Right ventricle myocardium superior (tissue), 1 donor: Measurements from ENCODE around the gene MYO3B. TPM values are rescaled to one million over a fixed set of nuclear protein-coding genes. Genes with fewer than 3 reads are reported as not detected.
A peak's percentile ranks its signal among the peaks of the same experiment; 100 is the strongest.
"Not testable (repeated sequence)": the region's sequence is repeated elsewhere in the genome, so short reads cannot be mapped to it uniquely, and the experiment has no call there.

ENCODE experiments used
- ATAC-seq: fragments of 200-7000 bp; cut with Tn5 transposase; one replicate; pipeline ENCODE4 v1.9.1; 2020; ENCODE audit warnings: mild to moderate bottlenecking; ENCODE audit not compliant: poor library complexity
- DNase-seq: peaks from one replicate; pipeline ENCODE4 v3.0.0-alpha.2; 2020
- intact Hi-C: fragments of 100-400 bp; cut with DNase I; formaldehyde crosslinking; loops from one replicate; pipeline ENCODE4 v1.11.2; 2022
- total RNA-seq: library from RNA; stranded (reverse); fragmentation: NEBNext Ultra II Directional; extraction: Animal tissue kit (Norgen Biotek cat#: 25700); gene quantifications from one replicate; pipeline ENCODE4 v1.2.1, GENCODE V29; 2021
- donor health status: DM: no; HTN: yes; CAD: no; lungs with severe emphysema.

MYO3B gene
- total RNA-seq, 1 donor from 2014 or later = not detected

DNA sequence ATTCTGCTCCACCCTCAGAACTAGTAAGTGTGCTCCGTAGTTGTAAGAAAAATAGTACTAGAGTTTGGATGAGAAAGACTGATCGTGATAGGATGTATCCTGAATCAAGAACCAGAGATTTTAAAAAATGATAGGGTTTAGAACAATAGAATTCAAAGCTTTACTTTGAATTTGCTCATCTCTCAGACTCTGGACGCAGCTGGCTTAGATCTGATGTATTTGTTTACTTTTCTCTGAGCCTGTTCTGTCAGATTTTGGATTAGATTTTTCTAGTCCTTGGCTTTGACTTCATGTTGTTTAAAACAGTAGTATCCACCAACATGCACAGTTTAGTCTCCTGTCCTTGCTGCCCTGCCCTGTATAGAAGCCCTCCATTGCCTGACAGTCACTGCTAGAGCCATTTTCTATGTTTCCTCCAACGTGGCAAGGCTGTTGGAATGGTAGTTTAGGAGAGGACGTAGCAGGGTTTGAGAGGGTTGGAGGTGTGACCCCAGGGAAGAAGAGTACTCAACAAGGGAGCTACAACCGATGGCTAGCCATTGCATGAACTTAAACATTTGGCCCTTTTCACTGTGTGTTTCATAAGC, 92.4 kb downstream of the MYO3B start:
- ATAC-seq (no peak), DNase-seq (no peak)
- intact Hi-C loops = no loop called here

DNA sequence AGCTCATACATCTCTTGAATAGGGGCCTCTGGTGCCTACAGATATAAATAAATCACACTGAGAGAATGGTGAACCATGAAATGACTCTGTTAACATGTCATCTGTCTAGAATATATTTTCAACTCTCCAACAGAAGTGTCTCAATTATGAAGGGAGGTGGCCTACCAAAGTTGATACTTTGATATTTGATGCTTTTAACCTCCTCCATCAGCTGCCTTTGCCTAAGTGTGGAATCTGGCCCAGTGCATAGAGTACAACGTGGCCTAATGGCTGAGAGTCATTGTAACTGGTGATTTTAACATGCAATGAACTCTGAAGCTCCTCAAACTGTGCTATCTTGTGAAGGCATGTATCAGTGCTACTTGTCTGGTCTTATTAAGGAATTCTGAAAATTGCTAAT, 93.4 kb downstream of the MYO3B start:
- intact Hi-C loops = no loop called here
- peak; percentile 59 for ATAC-seq
- no peak for DNase-seq

DNA sequence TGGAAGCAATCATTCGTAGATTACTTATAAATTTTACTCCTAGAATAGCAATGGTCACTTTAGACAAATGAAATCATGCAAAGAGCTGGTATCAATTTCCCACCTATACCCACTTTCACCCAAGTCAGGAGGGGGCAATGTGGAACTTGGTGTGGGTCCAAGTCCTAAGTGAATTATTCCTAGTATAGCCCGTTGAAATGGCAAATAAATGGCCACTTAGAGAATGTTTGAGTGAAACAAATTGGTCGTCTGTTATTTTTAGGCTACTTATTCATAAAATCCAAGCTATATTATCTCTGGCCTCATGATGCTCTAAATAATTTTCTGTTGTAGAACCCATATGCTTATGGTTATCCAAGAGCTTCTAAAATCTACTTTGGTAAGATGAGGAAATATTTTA, 98.1 kb downstream of the MYO3B start:
- no peak for ATAC-seq
- intact Hi-C loops = no loop called here
- DNase-seq = no peak

DNA sequence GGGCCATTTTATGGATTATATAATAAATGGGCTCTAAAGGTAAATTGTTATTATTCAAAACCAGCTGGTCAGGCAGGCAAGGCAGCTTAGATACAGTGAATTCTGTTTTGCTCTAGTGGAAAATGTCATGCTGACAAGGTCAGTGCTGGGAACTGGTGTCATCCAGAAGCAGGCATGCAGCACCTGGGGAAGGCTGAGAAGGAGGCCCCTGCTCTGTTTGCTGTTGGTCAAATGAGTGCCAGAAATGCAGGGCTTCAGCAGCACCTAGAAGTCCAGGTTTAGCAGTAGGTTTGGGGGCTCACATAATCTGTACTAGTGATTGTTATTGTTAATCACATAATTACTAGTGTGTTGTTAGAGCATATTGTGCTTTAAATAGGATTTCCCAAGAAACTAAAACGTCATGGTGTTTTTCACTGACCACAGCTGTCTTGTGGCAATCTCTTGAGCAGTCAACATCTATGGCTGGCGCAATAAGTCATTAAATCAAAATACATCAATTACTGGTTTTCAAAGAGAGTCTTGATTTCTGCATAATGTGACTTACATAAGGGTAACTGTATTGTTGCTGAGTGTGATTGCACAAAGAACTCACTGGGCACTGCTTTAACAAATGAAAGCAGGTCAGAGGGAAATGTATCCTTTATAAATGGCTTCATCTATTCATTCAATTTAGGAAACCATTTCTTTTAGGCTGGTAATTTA, 99.1 kb downstream of the MYO3B start:
- no peak for ATAC-seq
- intact Hi-C loops = no loop called here
- DNase-seq = no peak

DNA sequence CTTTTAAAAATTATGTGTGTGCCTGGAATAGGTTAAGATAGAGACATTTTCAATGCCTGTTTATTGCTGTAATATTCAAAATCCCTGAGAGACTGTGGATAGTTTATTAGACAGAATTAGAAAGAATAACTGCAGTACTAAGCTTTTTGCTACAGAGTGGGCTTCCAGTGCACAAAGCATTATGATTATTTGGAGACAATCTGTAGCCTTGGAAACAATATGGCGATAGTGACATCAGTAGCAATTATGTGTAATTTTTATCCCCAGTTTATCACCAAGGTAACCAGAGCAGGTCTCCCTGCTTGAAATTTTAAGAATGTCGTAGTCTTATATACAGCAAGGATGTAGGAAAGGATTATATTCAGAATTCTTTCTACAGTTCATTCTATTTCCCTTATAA, 100.0 kb downstream of the MYO3B start:
- intact Hi-C loops = no loop called here
- DNase-seq (no peak), ATAC-seq (no peak)

DNA sequence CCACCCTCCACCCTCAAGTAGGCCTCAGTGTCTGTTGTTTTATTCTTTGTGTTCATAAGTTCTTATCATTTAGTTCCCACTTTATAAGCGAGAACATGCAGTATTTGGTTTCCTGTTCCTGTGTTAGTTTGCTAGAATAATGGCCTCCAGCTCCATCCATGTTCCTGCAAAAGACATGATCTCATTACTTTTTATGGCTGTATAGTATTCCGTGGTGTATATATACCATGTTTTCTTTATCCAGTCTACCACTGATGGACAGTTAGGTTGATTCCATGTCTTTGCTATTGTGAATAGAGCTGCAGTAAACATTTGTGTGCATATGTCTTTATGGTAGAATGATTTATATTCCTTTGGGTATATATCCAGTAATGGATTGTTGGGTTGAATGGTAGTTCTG, 101.7 kb downstream of the MYO3B start:
- ATAC-seq, DNase-seq, intact Hi-C loops: not testable (repeated sequence)

DNA sequence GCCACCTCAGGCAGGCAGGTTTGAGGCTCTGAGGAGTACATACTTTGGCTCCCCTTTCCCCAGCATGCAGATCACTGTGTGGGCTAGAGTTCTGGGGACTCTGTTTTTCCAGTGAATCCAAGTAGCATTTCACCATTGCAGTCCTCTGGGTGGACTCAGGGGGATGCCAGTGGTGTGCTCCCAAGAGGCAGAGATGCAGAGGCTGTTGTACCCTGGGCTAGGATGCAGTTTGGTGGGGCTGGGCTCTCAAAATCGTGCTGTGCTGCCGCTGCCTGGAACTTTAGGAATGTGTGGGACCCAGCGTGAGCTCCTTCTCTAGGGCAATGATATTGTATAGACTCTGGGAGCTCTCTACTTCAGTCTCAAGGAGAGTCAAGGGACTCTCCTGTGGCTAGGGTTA, 104.9 kb downstream of the MYO3B start:
- ATAC-seq = no peak
- no peak for DNase-seq
- intact Hi-C loops = no loop called here

DNA sequence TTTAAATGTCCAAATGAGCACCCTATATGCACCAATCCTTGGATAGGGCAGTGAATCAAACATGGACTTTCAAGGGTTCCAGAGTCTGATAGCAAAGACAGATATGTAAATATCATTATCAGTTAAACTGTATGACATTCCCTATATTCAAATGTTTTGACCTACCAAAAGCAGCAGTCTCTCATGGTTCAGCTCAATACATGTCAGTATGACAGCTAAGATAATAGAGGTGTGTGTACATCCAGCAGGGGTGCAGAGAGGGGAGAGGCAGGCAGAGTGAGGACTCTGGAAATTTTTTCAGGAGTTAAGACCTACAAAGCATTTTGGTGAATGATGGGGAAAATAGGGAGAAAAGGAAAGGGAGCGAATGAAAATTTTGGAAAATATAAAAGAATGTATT, 106.3 kb downstream of the MYO3B start:
- DNase-seq (no peak), ATAC-seq (no peak)
- intact Hi-C loops = no loop called here

DNA sequence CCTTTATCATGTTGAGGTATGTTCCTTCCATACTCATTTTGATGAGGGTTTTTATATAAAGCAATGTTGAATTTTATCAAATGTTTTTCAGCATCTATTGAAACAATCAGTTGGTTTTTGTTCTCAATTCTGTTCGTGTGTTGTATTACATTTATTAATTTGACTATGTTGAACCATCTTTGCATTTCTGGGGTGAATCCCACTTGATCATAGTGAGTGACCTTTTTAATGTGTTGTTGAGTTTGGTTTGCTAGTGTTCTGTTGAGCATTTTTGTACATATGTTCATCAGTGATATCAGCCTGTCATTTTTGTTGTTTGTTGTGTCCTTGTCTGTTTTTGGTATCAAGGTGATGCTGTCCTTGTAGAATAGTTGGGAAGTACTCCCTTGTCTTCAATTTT, 110.9 kb downstream of the MYO3B start:
- DNase-seq (no peak), ATAC-seq (no peak)
- intact Hi-C loops = no loop called here

DNA sequence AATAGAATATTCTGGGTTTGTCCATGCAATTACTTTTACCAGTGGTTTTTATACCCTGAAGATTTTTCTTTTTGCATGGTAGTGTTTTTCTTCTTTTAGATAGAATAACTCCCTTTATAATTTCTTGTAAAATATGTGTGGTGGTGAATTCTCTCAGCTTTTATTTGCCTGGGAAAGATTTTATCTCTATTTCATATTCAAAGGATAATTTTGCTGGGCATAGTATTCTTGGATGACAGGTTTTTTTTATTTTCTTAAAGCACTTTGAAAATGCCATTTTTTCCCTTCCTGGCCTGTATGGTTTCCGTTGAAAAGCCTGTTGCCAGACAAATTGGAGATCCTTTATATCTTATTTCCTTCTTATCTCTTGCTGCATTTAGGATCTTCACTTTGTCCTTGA, 113.5 kb downstream of the MYO3B start:
- intact Hi-C loops = no loop called here
- ATAC-seq = no peak
- DNase-seq = no peak

DNA sequence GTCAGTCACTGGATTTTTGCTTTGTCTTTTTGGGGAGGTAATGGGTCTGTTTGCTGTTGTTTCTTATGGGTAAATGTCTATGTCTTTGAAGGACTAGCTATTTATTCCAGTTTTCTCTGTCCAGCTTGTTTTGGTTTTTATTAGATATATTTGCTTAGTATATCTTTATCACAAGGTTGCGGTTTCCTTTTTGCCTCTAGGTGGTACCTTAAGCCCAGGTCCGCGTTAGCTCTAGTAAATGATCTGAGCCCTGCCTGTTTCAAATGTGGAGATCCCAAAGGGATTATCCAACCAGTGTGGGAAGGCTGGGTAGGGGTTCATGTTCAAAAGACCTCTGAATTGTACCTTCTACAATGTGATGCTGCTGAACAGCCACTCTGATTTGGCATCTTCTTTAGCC, 114.5 kb downstream of the MYO3B start:
- no peak for ATAC-seq
- intact Hi-C loops = no loop called here
- no peak for DNase-seq

DNA sequence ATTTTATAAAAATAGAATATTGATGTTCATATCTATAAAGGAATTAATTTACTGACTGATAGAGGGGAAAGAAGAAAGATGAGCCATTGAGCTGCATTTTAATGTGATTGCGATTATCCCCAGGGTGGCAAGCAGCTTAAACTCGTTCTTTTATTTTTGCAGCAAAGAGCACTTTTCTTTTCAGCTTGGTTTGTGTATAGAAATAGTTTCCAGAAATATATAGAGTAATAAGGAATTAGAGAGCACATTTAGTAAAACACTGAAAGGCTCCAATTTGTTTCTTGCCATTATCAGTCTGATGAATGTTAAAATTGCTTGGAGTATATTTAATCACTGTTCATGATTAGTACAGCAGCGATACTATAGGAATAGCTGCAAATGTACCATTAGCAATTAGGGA, 119.5 kb downstream of the MYO3B start:
- no peak for DNase-seq
- intact Hi-C loops = no loop called here
- ATAC-seq = no peak

DNA sequence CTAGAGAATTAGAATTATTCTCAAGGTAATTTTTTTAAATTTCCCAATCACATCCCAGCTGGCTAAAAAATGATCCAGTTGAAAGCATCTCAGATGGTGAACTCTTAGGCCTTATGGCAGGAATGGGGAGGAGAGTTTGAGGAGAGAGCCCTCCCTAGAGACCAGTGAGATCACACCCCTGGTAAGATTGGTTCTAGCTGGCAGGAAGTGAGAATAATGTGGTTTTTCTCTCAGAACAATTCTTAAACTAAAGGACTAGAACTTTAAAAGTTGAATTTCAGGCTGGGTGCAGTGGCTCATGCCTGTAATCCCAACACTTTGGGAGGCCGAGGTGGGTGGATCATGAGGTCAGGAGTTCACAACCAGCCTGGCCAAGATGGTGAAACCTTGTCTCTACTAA, 120.2 kb downstream of the MYO3B start:
- DNase-seq (no peak), ATAC-seq (no peak)
- intact Hi-C loops = no loop called here

DNA sequence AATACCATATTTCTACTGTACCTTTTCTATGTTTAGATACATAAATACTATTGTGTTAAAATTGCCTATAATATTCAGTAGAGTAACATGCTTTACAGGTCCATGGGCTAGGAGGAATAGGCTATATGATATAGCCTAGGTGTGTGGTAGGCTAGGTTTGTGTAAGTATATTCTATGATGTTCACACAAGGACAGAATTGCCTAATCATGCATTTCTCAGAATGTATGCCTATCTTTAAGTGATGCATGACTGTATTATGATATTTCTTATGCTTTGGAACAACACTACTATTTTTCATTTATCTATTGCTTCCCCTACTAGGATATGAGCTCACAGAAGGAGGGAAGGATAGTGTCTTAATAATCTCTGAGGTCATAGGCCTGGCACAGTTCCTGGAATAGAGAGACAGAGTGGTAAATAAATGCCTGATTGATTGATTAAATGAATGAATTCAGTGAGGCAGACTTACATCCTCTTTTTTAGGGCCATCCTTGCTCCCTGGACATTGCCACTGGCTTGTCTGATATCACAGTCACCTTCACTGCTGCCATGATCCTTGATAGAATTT, 121.0 kb downstream of the MYO3B start:
- ATAC-seq (no peak), DNase-seq (no peak)
- intact Hi-C loops = no loop called here

DNA sequence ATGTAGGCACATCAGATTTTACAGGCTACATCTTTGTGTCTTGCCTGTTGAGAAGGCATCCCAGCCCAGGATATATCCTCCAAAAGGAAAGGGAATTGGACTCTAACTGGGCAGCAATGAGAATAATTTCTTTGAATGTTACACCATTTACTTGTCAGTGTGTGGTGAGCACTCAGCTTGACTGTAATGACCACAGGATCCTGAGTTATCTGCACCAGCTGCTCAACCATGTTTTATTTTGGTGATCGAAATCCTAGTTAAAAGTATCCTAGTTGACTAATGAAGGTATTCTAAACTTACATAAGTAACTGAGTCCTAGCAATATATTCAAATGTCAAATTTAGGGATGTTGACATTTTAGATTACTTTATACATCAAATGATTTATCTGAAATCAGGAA, 123.0 kb downstream of the MYO3B start:
- no peak for DNase-seq
- ATAC-seq = no peak
- intact Hi-C loops = no loop called here

DNA sequence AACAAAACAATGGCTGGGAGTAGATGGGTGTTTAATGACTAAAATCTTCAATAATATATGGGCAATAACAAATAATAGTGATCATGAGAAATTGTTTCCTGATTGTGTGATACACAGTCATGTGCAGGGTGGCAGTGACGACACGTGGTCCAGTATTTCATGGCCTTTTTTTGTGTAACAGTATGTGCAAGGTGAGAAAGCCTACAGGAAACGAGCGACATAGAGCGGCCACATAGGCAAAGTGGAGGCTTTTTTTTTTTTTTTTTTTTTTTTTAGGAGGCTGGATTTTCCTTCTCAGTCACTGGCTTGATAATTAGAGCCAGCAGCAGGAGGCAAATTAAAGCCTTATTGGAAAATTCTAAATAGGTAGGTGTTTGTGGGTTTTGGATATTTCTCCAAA, 123.7 kb downstream of the MYO3B start:
- no peak for ATAC-seq
- DNase-seq = no peak
- intact Hi-C loops = no loop called here

DNA sequence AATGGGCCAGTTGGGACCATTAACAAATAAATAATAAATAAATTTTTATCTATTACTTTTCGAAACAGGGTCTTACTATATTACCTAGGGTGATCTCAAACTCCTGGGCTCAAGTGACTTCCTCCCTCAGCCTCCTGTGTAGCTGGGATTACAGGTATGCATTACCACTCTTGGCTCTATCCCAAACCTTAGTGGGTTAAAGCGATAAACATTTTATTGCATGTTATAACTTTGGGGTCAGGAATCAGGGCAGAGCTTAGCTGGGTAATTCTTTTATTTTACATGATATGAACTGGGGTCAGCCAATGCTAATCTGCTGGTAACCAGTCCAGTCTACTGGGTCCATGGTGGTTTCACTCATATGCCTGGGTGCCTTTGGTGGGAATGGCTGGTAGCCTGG, 127.8 kb downstream of the MYO3B start:
- intact Hi-C loops = no loop called here
- DNase-seq (no peak), ATAC-seq (no peak)

DNA sequence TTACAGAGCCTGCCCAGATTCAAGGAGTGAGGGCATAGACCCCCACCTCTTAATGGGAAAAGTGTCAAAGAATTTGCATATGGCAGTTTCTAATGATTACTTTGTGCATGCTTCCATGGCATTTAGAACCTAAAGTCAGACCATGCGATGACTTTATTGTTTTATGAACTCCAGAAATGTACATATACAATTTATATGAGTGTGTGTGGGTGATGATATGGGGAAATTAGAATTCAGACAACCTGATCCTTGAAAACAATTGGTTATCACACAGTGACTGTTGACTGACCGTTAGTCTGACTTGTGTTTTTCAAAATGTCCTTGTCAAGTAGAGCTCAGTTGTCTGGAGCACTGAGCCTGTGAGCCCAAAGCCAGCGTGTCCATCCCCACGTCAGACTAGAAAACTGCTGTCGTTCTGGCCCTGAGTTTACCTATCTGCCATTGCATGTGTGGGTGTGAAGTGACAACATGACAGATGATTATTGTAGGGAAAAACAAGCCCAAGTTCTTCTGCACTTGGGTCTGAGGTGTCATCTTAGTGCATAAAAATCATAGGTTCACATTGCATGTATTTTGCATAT, 128.4 kb downstream of the MYO3B start:
- no peak for DNase-seq
- intact Hi-C loops = no loop called here
- ATAC-seq = no peak

DNA sequence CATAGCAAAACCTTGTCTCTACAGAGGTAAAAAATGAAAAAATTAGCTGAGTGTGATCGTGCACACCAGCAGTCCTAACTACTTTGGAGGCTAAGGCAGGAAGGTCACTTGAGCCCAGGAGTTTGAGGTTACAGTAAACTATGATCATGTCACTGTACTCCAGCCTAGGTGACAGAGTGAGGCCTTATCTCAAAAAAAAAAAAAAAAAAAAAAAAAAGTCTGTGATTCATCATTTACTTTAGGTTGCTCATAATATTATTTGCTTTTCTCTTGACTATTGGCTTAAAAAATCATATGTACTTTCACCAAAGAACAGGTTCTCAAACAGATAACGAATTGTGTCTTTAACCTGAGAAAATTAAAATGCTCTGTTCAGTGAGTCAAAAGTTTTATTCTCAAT, 129.1 kb downstream of the MYO3B start:
- intact Hi-C loops = no loop called here
- ATAC-seq (no peak), DNase-seq (no peak)
